Endothelial cell of umbilical vein (primary cell): Measurements from ENCODE around the gene MYO18A.

ENCODE experiments used
- CTCF ChIP-seq, 2 donors: IDR thresholded peaks; 1 replicate in 1 of 2; 2 replicates in 1 of 2; pipeline ENCODE4 v1.5.1; 2011; ENCODE audit warnings: low read length in 2 of 2, mild to moderate bottlenecking in 2 of 2, moderate library complexity in 2 of 2, control low read depth in 1 of 2, inconsistent platforms in 1 of 2, low read depth in 1 of 2; ENCODE audit not compliant: insufficient read depth in 1 of 2; ENCODE audit errors: extremely low read depth in 1 of 2
- EZH2 ChIP-seq: IDR thresholded peaks from 2 replicates; pipeline ENCODE4 v1.6.1; 2012; ENCODE audit warnings: borderline replicate concordance, low read depth, mild to moderate bottlenecking, moderate library complexity, low read length, inconsistent platforms; ENCODE audit not compliant: severe bottlenecking
- FOS ChIP-seq: IDR thresholded peaks from 2 replicates; pipeline ENCODE4 v1.6.1; 2011; ENCODE audit warnings: mild to moderate bottlenecking, low read length, moderate library complexity, borderline replicate concordance; ENCODE audit not compliant: insufficient read depth
- POLR2A ChIP-seq: IDR thresholded peaks from 2 replicates; pipeline ENCODE4 v1.6.1; 2012; ENCODE audit warnings: low read depth, mild to moderate bottlenecking, control low read depth, low read length
- POLR2AphosphoS5 ChIP-seq: IDR thresholded peaks from 2 replicates; pipeline ENCODE4 v1.6.1; 2012; ENCODE audit warnings: low read depth, mild to moderate bottlenecking, control low read depth, low read length, moderate library complexity; ENCODE audit not compliant: insufficient read depth

GRCh38 chr17:29038085-29038795, 142.0 kb downstream of the MYO18A start:
- no peak for TF ChIP-seq CTCF (IDR thresholded peaks at IDR 0.05; ENCODE audit: extremely low read depth in 1 of 2, insufficient read depth in 1 of 2, low read depth in 1 of 2, low read length in 2 of 2)
- no peak for TF ChIP-seq POLR2A
- no peak for TF ChIP-seq EZH2
- no peak for TF ChIP-seq POLR2AphosphoS5
- no peak for TF ChIP-seq FOS
